ENCODE measurements around the gene ANKRD26.

DNA sequence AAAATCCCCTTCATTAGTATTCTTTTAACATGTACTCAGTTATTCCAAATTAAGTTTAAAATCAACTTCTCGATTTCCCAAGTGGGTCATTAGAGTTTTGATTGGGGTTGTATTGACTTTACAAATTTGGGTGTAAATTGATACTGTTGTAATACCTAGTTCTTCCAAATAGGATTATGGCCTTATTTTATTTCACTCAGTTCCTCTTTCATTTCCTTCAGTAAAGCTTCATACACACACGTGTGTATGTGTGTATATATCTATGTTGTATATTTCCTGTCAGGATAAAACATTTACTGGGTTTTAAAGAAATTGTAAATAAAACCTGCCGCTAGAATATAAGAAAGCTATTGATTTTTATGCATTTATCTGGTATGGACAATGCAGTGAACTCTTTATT, 38.0 kb upstream of the ANKRD26 start:
- TF ChIP-seq POLR2AphosphoS5 (IDR thresholded peaks at IDR 0.05) (no peak), EP300 (IDR thresholded peaks at IDR 0.05) (no peak), POLR2A (IDR thresholded peaks at IDR 0.05) (no peak)
- TF ChIP-seq, protein P1, sequence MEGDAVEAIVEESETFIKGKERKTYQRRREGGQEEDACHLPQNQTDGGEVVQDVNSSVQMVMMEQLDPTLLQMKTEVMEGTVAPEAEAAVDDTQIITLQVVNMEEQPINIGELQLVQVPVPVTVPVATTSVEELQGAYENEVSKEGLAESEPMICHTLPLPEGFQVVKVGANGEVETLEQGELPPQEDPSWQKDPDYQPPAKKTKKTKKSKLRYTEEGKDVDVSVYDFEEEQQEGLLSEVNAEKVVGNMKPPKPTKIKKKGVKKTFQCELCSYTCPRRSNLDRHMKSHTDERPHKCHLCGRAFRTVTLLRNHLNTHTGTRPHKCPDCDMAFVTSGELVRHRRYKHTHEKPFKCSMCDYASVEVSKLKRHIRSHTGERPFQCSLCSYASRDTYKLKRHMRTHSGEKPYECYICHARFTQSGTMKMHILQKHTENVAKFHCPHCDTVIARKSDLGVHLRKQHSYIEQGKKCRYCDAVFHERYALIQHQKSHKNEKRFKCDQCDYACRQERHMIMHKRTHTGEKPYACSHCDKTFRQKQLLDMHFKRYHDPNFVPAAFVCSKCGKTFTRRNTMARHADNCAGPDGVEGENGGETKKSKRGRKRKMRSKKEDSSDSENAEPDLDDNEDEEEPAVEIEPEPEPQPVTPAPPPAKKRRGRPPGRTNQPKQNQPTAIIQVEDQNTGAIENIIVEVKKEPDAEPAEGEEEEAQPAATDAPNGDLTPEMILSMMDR (IDR thresholded peaks at IDR 0.05), result no peak
